Endothelial cell of umbilical vein (primary cell): ENCODE measurements around the gene VASH2. TPM values are rescaled to one million over a fixed set of nuclear protein-coding genes. Genes with fewer than 3 reads are reported as not detected.

ENCODE experiments used
- Bru-seq: library from RNA; stranded (reverse); fragments of 400-500 nt; gene quantifications from one replicate; lab custom pipeline; 2021; lab: Mats Ljungman, UMichigan
- BruChase-seq, 2 experiments: library from RNA; stranded (reverse); fragments of 400-500 nt; gene quantifications; one replicate each; lab custom pipeline; 2021; lab: Mats Ljungman, UMichigan
- BruUV-seq: library from RNA; stranded (reverse); fragments of 400-500 nt; replicated peaks from 2 replicates; lab custom pipeline; 2021; lab: Mats Ljungman, UMichigan
- CTCF ChIA-PET: fragments of 300-600, 350-600 bp; sonication (Branson Sonifier 250); formaldehyde crosslinking; loops from one replicate; lab custom pipeline; 2021; ENCODE audit warnings: antibody characterized with exemption, inconsistent platforms; lab: Charles Lee
- POLR2A ChIA-PET: fragments of 300-600, 350-600 bp; sonication (Branson Sonifier 250); formaldehyde crosslinking; loops from one replicate; lab custom pipeline; 2021; ENCODE audit warnings: antibody characterized with exemption, inconsistent platforms; lab: Charles Lee
- DNase-seq: peaks from one replicate; pipeline ENCODE4 v3.0.0-alpha.2; 2011; ENCODE audit warnings: low read depth, low spot score
- FAIRE-seq: peaks from 2 replicates; lab custom pipeline; 2011; peaks lifted over from hg19 to GRCh38; lab: Jason Lieb, UNC
- H2AFZ ChIP-seq: 2 replicates; pipeline ENCODE4 v1.6.0; 2012; ENCODE audit warnings: low read depth, low read length, control low read depth, inconsistent platforms
- H3K27ac ChIP-seq: 2 replicates; pipeline ENCODE4 v1.5.1; 2011; ENCODE audit warnings: low read depth, mild to moderate bottlenecking, control low read depth, low read length, moderate library complexity; ENCODE audit not compliant: insufficient read depth
- H3K27me3 ChIP-seq, 2 experiments: 2 replicates each; pipeline versions ENCODE4 v1.6.0 to v1.6.1; 2011; ENCODE audit warnings: low read length in 2 of 2, mixed read lengths in 1 of 2; ENCODE audit not compliant: control insufficient read depth in 2 of 2, insufficient read depth in 2 of 2
- H3K36me3 ChIP-seq, 2 experiments: 2 replicates in 1 of 2; 3 replicates in 1 of 2; pipeline ENCODE4 v1.5.1; 2011; ENCODE audit warnings: low read length in 2 of 2, mild to moderate bottlenecking in 1 of 2, moderate library complexity in 1 of 2; ENCODE audit not compliant: control insufficient read depth in 2 of 2, insufficient read depth in 2 of 2; ENCODE audit errors: extremely low read depth in 1 of 2
- H3K4me1 ChIP-seq: 3 replicates; pipeline ENCODE4 v1.5.1; 2011; ENCODE audit warnings: mild to moderate bottlenecking, low read length; ENCODE audit not compliant: control insufficient read depth, insufficient read depth; ENCODE audit errors: extremely low read depth
- H3K4me2 ChIP-seq: 2 replicates; pipeline ENCODE4 v1.6.1; 2011; ENCODE audit warnings: low read length, control low read depth, mixed read lengths; ENCODE audit not compliant: insufficient read depth
- H3K4me3 ChIP-seq, 3 experiments: fragments of 200-600 bp in 1 of 3; sonication (generic), shearing (Covaris generic) in 1 of 3; replicated peaks in 1 of 3; 2 replicates each; pipeline ENCODE4 v1.5.1; 2011 to 2016; ENCODE audit warnings: control low read depth in 3 of 3, low read length in 3 of 3, mild to moderate bottlenecking in 2 of 3, inconsistent platforms in 1 of 3, low read depth in 1 of 3, moderate library complexity in 1 of 3; ENCODE audit not compliant: insufficient read depth in 1 of 3
- H3K79me2 ChIP-seq: 2 replicates; pipeline ENCODE4 v1.6.0; 2012; ENCODE audit warnings: low read length, inconsistent platforms; ENCODE audit not compliant: control insufficient read depth, insufficient read depth
- H3K9ac ChIP-seq: replicated peaks from 2 replicates; pipeline ENCODE3; 2011; ENCODE audit warnings: low read length, control low read depth; ENCODE audit not compliant: insufficient read depth; ENCODE audit errors: extremely low read depth
- H3K9me1 ChIP-seq: replicated peaks from 3 replicates; pipeline ENCODE4 v1.6.0; 2011; ENCODE audit warnings: mild to moderate bottlenecking, low read length; ENCODE audit not compliant: control insufficient read depth, insufficient read depth; ENCODE audit errors: extremely low read depth
- H3K9me3 ChIP-seq: replicated peaks from 2 replicates; pipeline ENCODE4 v1.5.1; 2012; ENCODE audit warnings: low read length, inconsistent platforms; ENCODE audit not compliant: control insufficient read depth, insufficient read depth
- H4K20me1 ChIP-seq: replicated peaks from 2 replicates; pipeline ENCODE3; 2011; ENCODE audit warnings: mild to moderate bottlenecking, low read length; ENCODE audit not compliant: control insufficient read depth, insufficient read depth; ENCODE audit errors: extremely low read depth
- FOS ChIP-seq: IDR thresholded peaks from 2 replicates; pipeline ENCODE4 v1.6.1; 2011; ENCODE audit warnings: mild to moderate bottlenecking, low read length, moderate library complexity, borderline replicate concordance; ENCODE audit not compliant: insufficient read depth
- dilution Hi-C: fragments of 300-500 bp; cut with MboI; formaldehyde crosslinking; loops from one replicate; pipeline ENCODE4 v1.15.0; 2019; ENCODE audit warnings: low sequenced_read_pairs; ENCODE audit not compliant: extremely low pct_ligation_motif_present
- intact Hi-C: fragments of 100-400 bp; cut with micrococcal nuclease; formaldehyde crosslinking; loops from one replicate; pipeline ENCODE4 v1.10.0; 2022
- long read RNA-seq: library from polyadenylated mRNA; stranded (forward); transcript quantifications from one replicate; pipeline ENCODE4 v2.0.0, GENCODE V29; 2021
- polyA minus RNA-seq, 3 experiments: library from RNA; depleted of rRNA, polyadenylated mRNA; stranded (reverse); fragments of >200 nt; gene quantifications; 1 replicate in 1 of 3; 2 replicates in 2 of 3; pipeline ENCODE4 v1.2.3, GENCODE V29; 2011
- polyA plus RNA-seq, 4 experiments: library from polyadenylated mRNA; depleted of rRNA in 3 of 4; stranded (reverse) in 3 of 4; unstranded in 1 of 4; fragments of >200 nt; gene quantifications; 2 replicates each; pipeline versions ENCODE4 v1.2.1 to v1.2.3, GENCODE V29; 2011 to 2012; ENCODE audit warnings: missing spikeins in 1 of 4
- total RNA-seq: library from RNA; stranded (reverse); gene quantifications from 2 replicates; pipeline ENCODE4 v1.2.3, GENCODE V29; 2021
- TF ChIP-seq, protein P1 (sequence below), 2 donors: IDR thresholded peaks; 1 replicate in 1 of 2; 2 replicates in 1 of 2; pipeline ENCODE4 v1.5.1; 2011; ENCODE audit warnings: low read length in 2 of 2, mild to moderate bottlenecking in 2 of 2, moderate library complexity in 2 of 2, control low read depth in 1 of 2, inconsistent platforms in 1 of 2, low read depth in 1 of 2; ENCODE audit not compliant: insufficient read depth in 1 of 2; ENCODE audit errors: extremely low read depth in 1 of 2
- TF ChIP-seq, protein P2 (sequence below): IDR thresholded peaks from 2 replicates; pipeline ENCODE4 v1.6.1; 2011; ENCODE audit not compliant: insufficient read depth, insufficient read length

VASH2 gene
- 1.4 and 2.9 TPM in 2 replicates for total RNA-seq
- polyA plus RNA-seq = 0.30 and 0.70 TPM in 2 replicates
- 0.56 and 0.65 TPM in 2 replicates for polyA plus RNA-seq (2011; cell fraction: cytosol; rRNA removed)
- 1.8 and 2.5 TPM in 2 replicates for polyA plus RNA-seq (2011; cell fraction: nucleus; rRNA removed)
- 0.32 and 0.98 TPM in 2 replicates for polyA plus RNA-seq (2012)
- 2.6 and 3.0 TPM in 2 replicates for polyA minus RNA-seq
- 1.8 TPM for polyA minus RNA-seq (2011; cell fraction: cytosol; rRNA and poly(A)+ RNA removed)
- polyA minus RNA-seq (2011; cell fraction: nucleus; rRNA and poly(A)+ RNA removed) = 1.5 and 2.3 TPM in 2 replicates
- percentile 36 among the genes with signal in this experiment for Bru-seq, nascent RNA
- BruChase-seq, experiment 1, labeled RNA remaining after a 6-hour chase = percentile 26 among the genes with signal in this experiment
- percentile 33 among the genes with signal in this experiment for BruChase-seq, experiment 2, labeled RNA remaining after a 2-hour chase
- long read RNA-seq, partial matches to known transcripts = 0 of 1 reads
- long read RNA-seq, other reads (novel, unspliced or antisense) = 1 of 1 reads

DNA sequence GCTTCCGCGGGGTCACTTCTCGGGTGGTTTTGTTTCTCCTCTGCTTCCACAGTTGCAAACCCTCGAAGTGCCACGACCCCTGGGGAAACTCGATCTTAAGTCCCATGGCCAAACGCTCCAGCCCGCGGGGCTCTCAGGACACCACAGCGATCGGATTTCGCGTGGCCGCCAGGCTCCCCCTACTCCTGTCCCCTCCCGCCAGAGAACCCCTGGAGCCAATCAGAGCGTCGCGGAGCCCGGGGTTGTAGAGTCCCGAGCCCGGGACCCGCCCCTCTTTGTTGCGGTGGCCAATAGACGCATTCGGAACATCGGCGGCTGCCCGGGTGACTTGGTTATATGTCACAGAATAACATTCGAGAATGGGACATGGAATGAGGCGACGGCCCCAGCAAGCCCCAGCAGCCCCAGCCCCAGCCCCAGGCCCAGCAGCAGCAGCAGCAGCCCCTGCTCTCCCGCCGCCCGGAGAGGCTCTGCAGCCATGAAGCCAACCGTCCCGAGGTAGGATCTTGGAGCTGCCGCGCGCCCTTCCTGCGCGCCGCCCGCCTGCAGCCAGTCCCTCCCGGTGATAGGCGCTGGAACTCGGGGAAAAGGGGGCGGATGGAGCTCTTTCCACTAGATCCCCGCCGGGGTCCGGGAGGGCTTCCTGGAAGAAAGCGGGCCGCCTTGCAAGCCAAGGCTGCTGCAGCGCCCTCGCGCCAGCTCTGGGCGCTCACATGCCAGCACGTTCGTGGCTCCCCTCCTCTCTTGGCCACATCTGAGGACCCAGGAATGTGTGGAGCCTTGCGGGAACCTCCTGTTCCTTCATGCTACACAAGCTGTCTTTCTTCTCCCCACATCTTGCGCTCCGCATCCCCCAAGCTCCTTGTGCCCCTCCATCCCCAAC, at the start of gene VASH2:
TSS of gene VASH2 (plus strand) at position 299 of the 883 bp plus-strand sequence. CDS start 1,002 bp downstream, outside the sequence.
- POLR2A ChIA-PET = no interaction called here
- peak within 1 kb of the TSS; percentile 20 to 60 (median 48) for H3K4me3 ChIP-seq
- CTCF ChIA-PET = interaction anchor here (0.5 to 2.4 kb wide), 8 partner anchors 11 to 285 kb away, joined by 3 to 11 read pairs (median 4); no protein-coding TSS in a partner anchor
- DNase-seq (peak; percentile 83), FAIRE-seq (peak; percentile 96)
- intact Hi-C loops (loop anchor here (2.0 kb wide), 2 partner anchors 14 to 64 kb away; partner anchors contain the start of gene ANGEL2), dilution Hi-C loops (no loop called here)
- no peak within 1 kb of the TSS for H3K9ac ChIP-seq
- H3K36me3 ChIP-seq = no peaks in the 10 kb centered on the region
- H3K9me1 ChIP-seq = no peaks in the 10 kb centered on the region
- BruUV-seq = no TSS peak
- no peak for TF ChIP-seq FOS
- TF ChIP-seq, protein P1, sequence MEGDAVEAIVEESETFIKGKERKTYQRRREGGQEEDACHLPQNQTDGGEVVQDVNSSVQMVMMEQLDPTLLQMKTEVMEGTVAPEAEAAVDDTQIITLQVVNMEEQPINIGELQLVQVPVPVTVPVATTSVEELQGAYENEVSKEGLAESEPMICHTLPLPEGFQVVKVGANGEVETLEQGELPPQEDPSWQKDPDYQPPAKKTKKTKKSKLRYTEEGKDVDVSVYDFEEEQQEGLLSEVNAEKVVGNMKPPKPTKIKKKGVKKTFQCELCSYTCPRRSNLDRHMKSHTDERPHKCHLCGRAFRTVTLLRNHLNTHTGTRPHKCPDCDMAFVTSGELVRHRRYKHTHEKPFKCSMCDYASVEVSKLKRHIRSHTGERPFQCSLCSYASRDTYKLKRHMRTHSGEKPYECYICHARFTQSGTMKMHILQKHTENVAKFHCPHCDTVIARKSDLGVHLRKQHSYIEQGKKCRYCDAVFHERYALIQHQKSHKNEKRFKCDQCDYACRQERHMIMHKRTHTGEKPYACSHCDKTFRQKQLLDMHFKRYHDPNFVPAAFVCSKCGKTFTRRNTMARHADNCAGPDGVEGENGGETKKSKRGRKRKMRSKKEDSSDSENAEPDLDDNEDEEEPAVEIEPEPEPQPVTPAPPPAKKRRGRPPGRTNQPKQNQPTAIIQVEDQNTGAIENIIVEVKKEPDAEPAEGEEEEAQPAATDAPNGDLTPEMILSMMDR (IDR thresholded peaks at IDR 0.05; ENCODE audit: extremely low read depth in 1 of 2, insufficient read depth in 1 of 2, low read depth in 1 of 2, low read length in 2 of 2) = peak in 1 of 2 donors; percentile 5
- TF ChIP-seq, protein P2, sequence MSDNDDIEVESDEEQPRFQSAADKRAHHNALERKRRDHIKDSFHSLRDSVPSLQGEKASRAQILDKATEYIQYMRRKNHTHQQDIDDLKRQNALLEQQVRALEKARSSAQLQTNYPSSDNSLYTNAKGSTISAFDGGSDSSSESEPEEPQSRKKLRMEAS = no peak
- H4K20me1 ChIP-seq = no peaks in the 10 kb centered on the region
- H3K4me2 ChIP-seq = peak within 1 kb of the TSS; percentile 75
- no peaks in the 10 kb centered on the region for H3K79me2 ChIP-seq
- no peak within 1 kb of the TSS for H3K27ac ChIP-seq
- no peaks in the 10 kb centered on the region for H3K9me3 ChIP-seq
- peak within 1 kb of the TSS; percentile 91 for H2AFZ ChIP-seq
- peaks cover 9% of the 10 kb centered on the region for H3K4me1 ChIP-seq
- H3K27me3 ChIP-seq = peaks cover 15 to 17% of the 10 kb centered on the region in 2 experiments
